ENCODE data around the gene POLR1H. TPM values are rescaled to one million over a fixed set of nuclear protein-coding genes. Genes with fewer than 3 reads are reported as not detected.

The POLR1H gene
- total and polyA plus RNA-seq, 2 experiments from 2014 or later = 28.1 to 93.6 TPM

- Histone ChIP-seq H3K36me3 (ENCODE audit: insufficient read depth) (no peaks in the 10 kb centered on the region), H3K9me2 (ENCODE audit: insufficient read depth) (no peaks in the 10 kb centered on the region), H4K20me1 (replicated peaks; ENCODE audit: insufficient read depth) (no peaks in the 10 kb centered on the region), H3K79me2 (replicated peaks; ENCODE audit: insufficient read depth) (no peaks in the 10 kb centered on the region), H3K27me3 (ENCODE audit: insufficient read depth) (peaks cover 56% of the 10 kb centered on the region), H3K27ac (ENCODE audit: low read depth) (no peak within 1 kb of the TSS), H3K4me3 (no peak within 1 kb of the TSS), H2AFZ (no peak within 1 kb of the TSS), H3K4me1 (ENCODE audit: insufficient read depth) (no peaks in the 10 kb centered on the region), H3K4me2 (no peak within 1 kb of the TSS), H3F3A (replicated peaks; ENCODE audit: low read depth) (no peaks in the 10 kb centered on the region)
- DNase-seq (ENCODE audit: low spot score) = no peak
- no peak for ATAC-seq
- H3K4me3 Mint-ChIP-seq = no peak within 1 kb of the TSS
- H3K27me3 Mint-ChIP-seq (ENCODE audit: insufficient read depth, low read depth, poor library complexity) = peaks cover 13% of the 10 kb centered on the region
- no peaks in the 10 kb centered on the region for H3K4me1 Mint-ChIP-seq
- TF ChIP-seq ZNF331 (CRISPR knock-in tag; IDR thresholded peaks at IDR 0.05; ENCODE audit: low read depth) (no peak), CREB1 (CRISPR knock-in tag; IDR thresholded peaks at IDR 0.05; ENCODE audit: low read depth) (no peak), EZH2phosphoT487 (IDR thresholded peaks at IDR 0.05; ENCODE audit: unreplicated experiment) (no peak), ZNF462 (CRISPR knock-in tag; IDR thresholded peaks at IDR 0.05) (no peak), JUNB (IDR thresholded peaks at IDR 0.05; ENCODE audit: unreplicated experiment) (no peak), POLR2AphosphoS5 (IDR thresholded peaks at IDR 0.05; ENCODE audit: low read depth) (no peak), ETS1 (IDR thresholded peaks at IDR 0.05) (no peak), EZH2 (IDR thresholded peaks at IDR 0.05; ENCODE audit: low read depth, unreplicated experiment) (no peak), ZNF114 (CRISPR knock-in tag; IDR thresholded peaks at IDR 0.05) (no peak), CTCF (conservative IDR thresholded peaks at IDR 0.05; ENCODE audit: low read depth in 2 of 2) (no peak), STAT1 (IDR thresholded peaks at IDR 0.05; ENCODE audit: unreplicated experiment) (no peak), NANOG (IDR thresholded peaks at IDR 0.05; ENCODE audit: borderline replicate concordance) (no peak)
- TF ChIP-seq, protein P1, sequence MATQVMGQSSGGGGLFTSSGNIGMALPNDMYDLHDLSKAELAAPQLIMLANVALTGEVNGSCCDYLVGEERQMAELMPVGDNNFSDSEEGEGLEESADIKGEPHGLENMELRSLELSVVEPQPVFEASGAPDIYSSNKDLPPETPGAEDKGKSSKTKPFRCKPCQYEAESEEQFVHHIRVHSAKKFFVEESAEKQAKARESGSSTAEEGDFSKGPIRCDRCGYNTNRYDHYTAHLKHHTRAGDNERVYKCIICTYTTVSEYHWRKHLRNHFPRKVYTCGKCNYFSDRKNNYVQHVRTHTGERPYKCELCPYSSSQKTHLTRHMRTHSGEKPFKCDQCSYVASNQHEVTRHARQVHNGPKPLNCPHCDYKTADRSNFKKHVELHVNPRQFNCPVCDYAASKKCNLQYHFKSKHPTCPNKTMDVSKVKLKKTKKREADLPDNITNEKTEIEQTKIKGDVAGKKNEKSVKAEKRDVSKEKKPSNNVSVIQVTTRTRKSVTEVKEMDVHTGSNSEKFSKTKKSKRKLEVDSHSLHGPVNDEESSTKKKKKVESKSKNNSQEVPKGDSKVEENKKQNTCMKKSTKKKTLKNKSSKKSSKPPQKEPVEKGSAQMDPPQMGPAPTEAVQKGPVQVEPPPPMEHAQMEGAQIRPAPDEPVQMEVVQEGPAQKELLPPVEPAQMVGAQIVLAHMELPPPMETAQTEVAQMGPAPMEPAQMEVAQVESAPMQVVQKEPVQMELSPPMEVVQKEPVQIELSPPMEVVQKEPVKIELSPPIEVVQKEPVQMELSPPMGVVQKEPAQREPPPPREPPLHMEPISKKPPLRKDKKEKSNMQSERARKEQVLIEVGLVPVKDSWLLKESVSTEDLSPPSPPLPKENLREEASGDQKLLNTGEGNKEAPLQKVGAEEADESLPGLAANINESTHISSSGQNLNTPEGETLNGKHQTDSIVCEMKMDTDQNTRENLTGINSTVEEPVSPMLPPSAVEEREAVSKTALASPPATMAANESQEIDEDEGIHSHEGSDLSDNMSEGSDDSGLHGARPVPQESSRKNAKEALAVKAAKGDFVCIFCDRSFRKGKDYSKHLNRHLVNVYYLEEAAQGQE (IDR thresholded peaks at IDR 0.05; ENCODE audit: unreplicated experiment) = no peak
- no peak within 1 kb of the TSS for H3K27ac Mint-ChIP-seq
- no peaks in the 10 kb centered on the region for H3K9me3 Mint-ChIP-seq
- no peaks in the 10 kb centered on the region for H3K36me3 Mint-ChIP-seq (ENCODE audit: low read depth)
Observed at GRCh38 chr6:30113003-30113759, 52.1 kb downstream of the POLR1H start, which contains the start of gene TRIM31. Gene TRIM31 (minus strand): TSS chr6:30113090. CDS start chr6:30112805, 285 bp downstream.

Measured in GM23338 (cell line).